Fibroblast of lung (primary cell): ENCODE measurements around the gene MAML3.

Experiments used
- CTCF ChIP-seq, 2 donors: IDR thresholded peaks in 1 of 2; conservative IDR thresholded peaks in 1 of 2; 1 replicate in 1 of 2; 2 replicates in 1 of 2; pipeline ENCODE4 v1.5.1; 2011 to 2012; ENCODE audit warnings: low read length in 2 of 2, control low read depth in 1 of 2, inconsistent platforms in 1 of 2, low read depth in 1 of 2, mild to moderate bottlenecking in 1 of 2
- EZH2 ChIP-seq: IDR thresholded peaks from 2 replicates; pipeline ENCODE4 v1.5.1; 2012; ENCODE audit warnings: low read length, control low read depth, mild to moderate bottlenecking; ENCODE audit errors: missing control alignments

- TF ChIP-seq CTCF (conservative IDR thresholded peaks at IDR 0.05 in 1 of 2, IDR thresholded peaks at IDR 0.05 in 1 of 2; ENCODE audit: low read depth in 1 of 2, low read length in 2 of 2), result no peak
- TF ChIP-seq EZH2, result no peak
Measured at GRCh38 chr4:140078366-140078765, 75.6 kb downstream of the MAML3 start.
